ENCODE results near the gene TLX2.

The TLX2 gene

DNA sequence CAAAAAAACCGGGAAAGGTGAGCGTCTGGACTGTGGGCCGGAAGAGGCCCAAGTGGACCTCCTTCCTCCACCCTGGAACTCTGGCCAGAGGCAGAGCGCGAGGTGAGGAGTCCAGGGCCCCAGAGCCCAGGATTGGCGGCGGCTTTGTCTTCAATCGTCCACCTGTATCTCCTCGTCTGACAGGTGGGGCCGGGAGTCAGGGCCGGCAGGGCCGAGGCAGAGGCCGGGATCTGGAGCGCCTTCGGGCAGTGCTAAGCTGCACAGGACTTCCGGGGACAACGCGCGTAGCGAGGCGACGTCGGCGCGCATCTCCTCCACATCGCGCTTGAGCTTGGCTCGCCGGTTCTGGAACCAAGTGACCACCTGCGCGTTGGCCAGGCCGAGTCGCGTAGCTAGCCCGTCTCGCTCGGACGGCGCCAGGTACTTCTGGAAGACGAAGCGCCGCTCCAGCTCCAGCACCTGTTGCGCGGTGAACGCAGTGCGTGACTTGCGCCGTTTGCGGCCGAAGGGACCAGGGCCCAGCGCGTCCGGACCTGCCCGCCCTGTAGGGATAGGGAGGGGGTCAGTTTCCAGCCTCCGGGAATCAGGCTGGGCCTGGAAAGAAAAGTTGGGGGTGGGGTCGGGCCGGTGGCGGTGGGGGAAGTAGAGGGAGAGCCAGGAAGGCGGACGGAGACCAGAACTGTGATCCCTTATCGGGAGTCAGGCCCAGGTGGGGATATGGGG, 16.3 kb upstream of the TLX2 start:
- DNase-seq (ENCODE audit: low read depth) = no peak
- H3K4me3 ChIP-seq (ENCODE audit: low read depth, low read length) = no peak overlapping the region

DNA sequence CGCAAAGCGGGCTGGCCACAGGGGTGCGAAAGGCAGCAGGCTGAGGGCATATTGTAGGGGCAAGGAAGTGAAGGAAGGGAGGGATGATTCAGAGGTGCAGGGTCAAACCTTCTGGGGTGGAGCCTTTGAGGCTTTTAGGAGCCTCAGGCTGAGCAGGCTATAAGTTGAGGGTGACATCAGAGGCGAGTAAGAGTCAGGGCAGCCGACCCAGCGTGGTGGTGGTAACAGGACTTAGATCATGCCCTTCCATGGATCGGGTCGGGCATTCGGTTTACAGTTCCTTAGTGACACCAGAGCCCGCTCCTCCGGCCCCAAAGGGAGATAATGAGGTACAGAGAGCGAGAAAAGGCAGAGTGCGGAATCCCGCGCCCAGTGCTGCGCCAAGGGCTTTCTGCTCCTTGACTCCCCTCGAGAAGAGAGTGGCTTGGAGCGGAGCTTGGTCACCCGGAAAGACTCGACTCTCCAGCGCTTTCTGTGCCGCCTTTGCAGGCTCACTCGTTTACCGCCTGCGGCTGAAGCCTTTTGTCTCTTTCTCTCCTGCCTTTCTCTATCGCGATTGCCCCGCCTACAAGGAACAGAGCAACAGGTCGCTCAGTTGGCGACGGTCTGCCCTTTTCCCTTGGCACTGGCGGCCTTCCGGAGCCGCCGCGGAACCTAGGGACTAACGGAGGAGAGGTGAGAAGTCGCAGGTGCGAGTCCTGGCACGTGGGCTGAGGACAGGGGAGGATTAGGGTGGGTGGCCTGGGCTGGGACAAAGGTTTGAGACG, 15.6 kb upstream of the TLX2 start:
- TF ChIP-seq, protein P1, sequence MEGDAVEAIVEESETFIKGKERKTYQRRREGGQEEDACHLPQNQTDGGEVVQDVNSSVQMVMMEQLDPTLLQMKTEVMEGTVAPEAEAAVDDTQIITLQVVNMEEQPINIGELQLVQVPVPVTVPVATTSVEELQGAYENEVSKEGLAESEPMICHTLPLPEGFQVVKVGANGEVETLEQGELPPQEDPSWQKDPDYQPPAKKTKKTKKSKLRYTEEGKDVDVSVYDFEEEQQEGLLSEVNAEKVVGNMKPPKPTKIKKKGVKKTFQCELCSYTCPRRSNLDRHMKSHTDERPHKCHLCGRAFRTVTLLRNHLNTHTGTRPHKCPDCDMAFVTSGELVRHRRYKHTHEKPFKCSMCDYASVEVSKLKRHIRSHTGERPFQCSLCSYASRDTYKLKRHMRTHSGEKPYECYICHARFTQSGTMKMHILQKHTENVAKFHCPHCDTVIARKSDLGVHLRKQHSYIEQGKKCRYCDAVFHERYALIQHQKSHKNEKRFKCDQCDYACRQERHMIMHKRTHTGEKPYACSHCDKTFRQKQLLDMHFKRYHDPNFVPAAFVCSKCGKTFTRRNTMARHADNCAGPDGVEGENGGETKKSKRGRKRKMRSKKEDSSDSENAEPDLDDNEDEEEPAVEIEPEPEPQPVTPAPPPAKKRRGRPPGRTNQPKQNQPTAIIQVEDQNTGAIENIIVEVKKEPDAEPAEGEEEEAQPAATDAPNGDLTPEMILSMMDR (IDR thresholded peaks at IDR 0.05; ENCODE audit: control insufficient read depth, extremely low read depth, insufficient read depth) = no peak
- no peak for DNase-seq (ENCODE audit: low read depth)
- no peak overlapping the region for H3K4me3 ChIP-seq (ENCODE audit: low read depth, low read length)

More for the DNA sequence above, 16.3 kb upstream of the TLX2 start:
- TF ChIP-seq, protein P1 (IDR thresholded peaks at IDR 0.05; ENCODE audit: control insufficient read depth, extremely low read depth, insufficient read depth) = no peak

DNA sequence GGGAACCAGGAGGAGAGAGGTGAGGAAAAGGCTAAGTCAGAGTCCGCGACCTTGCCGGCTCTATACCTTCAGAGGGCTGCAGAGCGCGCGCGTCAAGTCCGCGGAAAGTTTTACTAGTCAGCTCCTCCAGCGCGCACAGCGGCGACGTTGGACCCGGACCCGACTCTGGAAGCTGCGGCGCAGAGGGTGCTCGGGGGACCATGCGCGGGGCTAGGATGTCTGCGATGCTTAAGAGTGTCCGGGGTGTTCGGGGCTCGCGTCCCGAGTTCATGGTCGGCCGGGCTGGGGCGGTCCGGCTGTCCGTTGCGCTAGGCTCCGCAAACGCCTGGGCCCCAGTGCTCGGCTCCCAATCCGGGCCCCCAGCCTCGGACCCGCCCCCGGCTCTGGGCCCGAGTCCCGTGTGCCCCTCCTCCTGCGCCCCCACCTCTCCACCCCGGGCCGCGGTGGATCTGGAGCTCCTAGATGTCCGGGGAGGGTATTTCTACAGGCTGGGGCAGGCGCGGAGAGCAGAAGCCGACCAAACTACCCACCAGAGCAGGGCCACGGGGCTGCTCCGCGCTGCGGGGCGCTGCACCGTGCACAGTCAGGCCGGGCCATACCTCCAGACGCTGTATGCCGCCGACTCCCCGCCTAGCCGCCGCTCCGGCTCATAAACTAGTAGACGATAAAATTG, 14.8 kb upstream of the TLX2 start, which contains the start of gene LBX2:
Gene LBX2 (minus strand): TSS at position 337 of the 673 bp plus-strand sequence. CDS start 66 bp downstream, at position 271.
- TF ChIP-seq, protein P1 (IDR thresholded peaks at IDR 0.05; ENCODE audit: control insufficient read depth, extremely low read depth, insufficient read depth) = no peak
- no peak for DNase-seq (ENCODE audit: low read depth)
- no peak within 1 kb of the TSS for H3K4me3 ChIP-seq (ENCODE audit: low read depth, low read length)

DNA sequence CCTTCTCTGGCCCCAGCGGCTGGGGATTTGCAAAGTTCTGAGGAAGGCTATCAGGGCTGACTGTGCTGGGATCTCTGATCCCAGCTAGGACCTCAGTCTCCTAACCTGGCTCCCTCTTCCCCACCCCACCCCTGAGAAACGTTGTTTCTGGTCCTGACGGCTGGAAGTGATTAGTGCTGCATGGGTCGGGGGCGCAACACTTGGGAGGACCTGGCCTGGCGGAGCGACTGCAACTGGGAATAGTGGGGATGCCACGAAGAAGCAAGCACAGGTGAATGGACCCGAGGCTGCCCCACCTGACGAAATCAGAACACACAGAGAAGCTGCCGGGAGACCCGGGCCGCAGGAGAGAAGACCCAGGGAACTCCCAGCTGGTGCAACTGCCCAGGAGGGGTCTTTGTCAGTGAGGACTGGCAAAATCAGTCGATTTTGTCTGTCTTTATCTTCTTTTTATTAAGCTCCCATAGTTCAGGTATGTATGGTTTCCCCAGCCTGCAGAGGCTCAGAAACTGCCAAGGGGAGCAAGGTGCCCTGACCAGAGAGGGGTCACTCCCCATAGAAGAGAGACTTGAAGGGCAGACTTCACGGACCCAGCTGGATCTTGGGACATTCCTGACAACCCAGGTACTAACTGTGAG, 14.2 kb upstream of the TLX2 start:
- DNase-seq (ENCODE audit: low read depth) = no peak
- H3K4me3 ChIP-seq (ENCODE audit: low read depth, low read length) = no peak overlapping the region
- TF ChIP-seq, protein P1 (IDR thresholded peaks at IDR 0.05; ENCODE audit: control insufficient read depth, extremely low read depth, insufficient read depth) = no peak

DNA sequence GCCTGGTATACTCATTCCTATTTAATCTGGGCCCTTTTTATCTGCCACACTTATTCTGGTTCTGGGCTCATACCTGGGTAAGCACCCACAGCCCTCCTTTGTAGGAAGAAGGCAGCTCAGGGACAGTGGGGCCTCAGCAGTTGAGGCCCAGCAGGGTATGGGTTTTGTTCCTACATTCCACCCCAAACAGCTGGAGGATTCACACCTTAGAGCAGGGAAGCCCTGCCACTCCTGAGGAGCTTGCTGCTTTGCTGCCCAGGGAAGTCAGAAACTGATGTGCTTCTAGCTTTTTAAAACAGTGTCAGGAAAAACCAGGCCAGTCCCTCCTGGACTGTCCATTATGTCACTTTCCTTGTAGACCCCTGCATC, 13.7 kb upstream of the TLX2 start:
- H3K4me3 ChIP-seq (ENCODE audit: low read depth, low read length) = no peak overlapping the region
- TF ChIP-seq, protein P1 (IDR thresholded peaks at IDR 0.05; ENCODE audit: control insufficient read depth, extremely low read depth, insufficient read depth) = no peak

DNA sequence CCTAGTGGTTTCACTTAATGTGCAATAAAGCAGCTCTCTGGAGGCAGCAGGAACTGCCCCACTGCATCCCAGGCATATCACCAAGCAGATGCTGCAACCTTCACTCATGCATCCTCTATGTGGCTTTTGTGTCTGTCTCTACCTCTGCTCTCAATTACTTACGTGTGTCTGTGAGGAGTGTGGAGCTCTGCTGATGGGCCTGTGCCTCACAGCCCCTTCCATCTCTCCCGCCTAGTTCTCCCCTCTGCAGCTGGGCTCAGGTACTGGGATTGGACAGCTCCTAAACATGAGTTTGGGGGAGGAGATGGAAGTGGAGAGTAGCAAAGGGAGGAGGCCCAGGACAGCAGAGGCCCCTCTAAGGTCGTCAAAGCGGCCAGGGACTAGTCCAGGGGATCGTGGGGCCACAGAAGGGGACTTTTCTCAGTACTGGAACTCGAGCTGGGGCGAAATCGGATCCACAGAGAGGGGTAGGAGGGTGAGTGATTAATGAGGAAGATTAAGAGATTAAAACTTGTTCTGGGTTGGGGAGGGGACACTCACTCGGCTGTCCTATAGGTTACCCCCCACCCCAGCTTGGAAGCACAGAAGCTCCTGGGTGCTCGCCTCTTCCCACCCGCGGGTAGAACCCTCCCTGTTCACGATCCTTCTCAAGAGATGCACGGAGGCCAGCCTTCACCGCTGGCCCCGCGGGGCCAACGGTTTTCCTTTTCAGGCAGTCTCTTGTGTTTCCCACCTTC, 12.7 kb upstream of the TLX2 start:
- DNase-seq (ENCODE audit: low read depth) = no peak
- TF ChIP-seq, protein P1 (IDR thresholded peaks at IDR 0.05; ENCODE audit: control insufficient read depth, extremely low read depth, insufficient read depth) = no peak
- no peak overlapping the region for H3K4me3 ChIP-seq (ENCODE audit: low read depth, low read length)

More for the DNA sequence above, 13.7 kb upstream of the TLX2 start:
- no peak for DNase-seq (ENCODE audit: low read depth)

Data from LNCaP clone FGC (cell line).